GM18907 (cell line): ENCODE results near the gene CHCHD4.

Source experiments
- ATAC-seq: cut with Tn5 transposase; IDR thresholded peaks from one replicate; pipeline ENCODE4 v1.9.1; 2021; ENCODE audit warnings: mild to moderate bottlenecking, moderate library complexity; ENCODE audit not compliant: unreplicated experiment

The CHCHD4 gene

DNA sequence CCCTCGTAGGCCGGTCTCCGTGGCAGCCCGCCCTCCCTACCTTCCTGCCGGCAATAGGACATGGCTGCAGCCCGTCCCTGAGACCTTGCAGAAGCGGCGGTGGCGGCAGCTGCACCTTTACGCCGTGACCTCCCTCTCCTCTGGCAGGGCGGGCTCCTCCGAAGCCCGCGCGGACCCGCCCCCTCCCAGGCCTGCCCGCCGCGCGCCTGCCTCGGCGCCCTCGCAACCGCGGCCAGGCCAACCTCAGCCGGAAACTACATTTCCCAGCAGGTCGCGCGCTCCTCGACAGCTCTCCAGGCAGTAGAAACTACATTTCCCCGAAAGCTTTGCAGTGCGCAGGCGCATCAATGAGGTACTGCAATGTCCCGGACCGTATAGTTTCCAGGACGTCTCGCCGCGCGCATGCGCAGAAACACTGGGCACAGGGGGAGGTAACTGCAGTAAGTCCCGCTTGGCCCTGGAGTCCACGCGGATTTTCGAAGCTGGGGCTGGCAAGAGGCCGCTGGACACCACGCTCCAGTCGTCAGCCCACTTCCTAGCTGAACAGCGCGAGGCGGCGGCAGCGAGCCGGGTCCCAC lies at the start of gene CHCHD4, which contains the start of gene TMEM43:
Gene CHCHD4, minus strand, starts transcription at position 256 of the 578 bp plus-strand sequence. Its CDS starts 194 bp downstream, at position 62.
Gene TMEM43, plus strand, starts transcription at position 438 of the 578 bp plus-strand sequence. CDS start 142 bp downstream, outside the sequence.
- ATAC-seq = peak; percentile 92

GRCh38 chr3:14172496-14172895 lies 47.8 kb upstream of the CHCHD4 start:
- no peak for ATAC-seq

DNA sequence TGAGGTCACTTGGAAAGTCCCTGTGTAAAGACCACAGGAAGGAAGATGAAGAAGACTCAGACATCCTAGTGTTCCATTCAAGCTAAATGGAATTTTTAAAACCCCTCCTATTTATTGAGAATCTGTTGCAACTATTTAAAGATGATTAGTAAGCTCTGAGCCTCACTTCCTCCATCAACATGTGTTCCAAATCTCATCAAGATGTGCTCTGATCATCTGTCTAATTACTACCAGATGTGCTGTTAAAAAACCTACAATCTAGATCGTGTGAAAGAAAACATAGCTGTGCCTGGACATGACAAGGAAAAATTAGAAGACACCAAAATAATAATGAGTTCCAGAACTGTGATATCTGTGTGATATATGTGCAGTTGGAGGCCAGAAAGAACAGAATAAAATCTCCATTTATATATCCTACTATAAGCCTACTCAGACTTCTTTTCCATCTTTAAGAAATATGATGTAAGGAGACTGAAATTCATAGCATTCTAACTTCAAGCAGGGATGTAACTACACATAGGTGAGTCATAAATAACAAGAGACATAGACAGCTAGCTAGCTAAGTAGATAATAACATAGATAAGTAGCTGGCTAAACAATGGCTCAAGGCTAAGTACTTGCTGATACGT lies 46.0 kb upstream of the CHCHD4 start:
- no peak for ATAC-seq

- ATAC-seq = no peak
Measured at GRCh38 chr3:14169871-14170270, 45.2 kb upstream of the CHCHD4 start.

GRCh38 chr3:14169435-14169834 lies 44.8 kb upstream of the CHCHD4 start:
- no peak for ATAC-seq

GRCh38 chr3:14166877-14167603 lies 42.4 kb upstream of the CHCHD4 start:
- ATAC-seq = no peak

GRCh38 chr3:14162178-14162577 lies 37.5 kb upstream of the CHCHD4 start:
- ATAC-seq = no peak

- no peak for ATAC-seq
Measured at GRCh38 chr3:14161282-14161681, 36.6 kb upstream of the CHCHD4 start.

DNA sequence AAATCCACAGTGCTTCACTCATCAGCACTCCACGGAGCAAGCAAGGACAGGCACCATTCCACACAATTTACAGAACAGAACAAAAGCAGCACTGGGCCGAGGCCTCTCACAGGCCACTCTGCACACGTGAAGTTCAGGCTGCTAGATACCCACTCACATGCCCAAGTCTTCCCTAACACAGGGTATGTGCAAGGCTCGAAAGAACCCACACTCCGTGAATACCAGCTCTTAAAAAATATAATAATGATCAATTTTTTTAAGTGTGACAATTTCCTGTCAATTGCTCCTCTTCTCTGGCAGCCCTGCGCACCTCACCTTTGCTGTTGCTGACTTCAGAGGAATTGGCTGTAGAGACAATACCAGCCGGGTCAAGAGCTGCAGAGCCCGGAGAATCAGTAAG lies 34.8 kb upstream of the CHCHD4 start:
- no peak for ATAC-seq

DNA sequence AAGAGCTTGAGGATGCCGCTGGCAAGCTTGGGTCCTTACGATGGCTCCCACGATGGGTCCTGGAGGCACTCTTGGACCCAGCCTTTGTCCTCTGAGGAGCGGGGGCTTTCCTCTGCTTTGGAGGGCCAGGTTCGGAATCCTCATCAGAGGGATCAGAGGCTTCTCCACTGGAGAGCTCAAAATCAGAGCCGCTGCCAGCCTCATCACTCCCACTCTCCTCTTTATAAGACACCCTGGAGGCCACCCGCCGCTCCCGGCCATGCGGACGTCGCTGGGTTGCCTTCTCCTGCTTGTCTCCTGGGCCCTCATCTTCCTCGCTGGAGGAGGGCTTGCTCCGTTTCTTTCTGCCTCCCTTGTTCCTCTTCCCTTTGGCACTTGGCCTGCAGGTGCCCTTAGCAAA lies 33.7 kb upstream of the CHCHD4 start:
- ATAC-seq = no peak

GRCh38 chr3:14157951-14158350 lies 33.3 kb upstream of the CHCHD4 start:
- no peak for ATAC-seq

DNA sequence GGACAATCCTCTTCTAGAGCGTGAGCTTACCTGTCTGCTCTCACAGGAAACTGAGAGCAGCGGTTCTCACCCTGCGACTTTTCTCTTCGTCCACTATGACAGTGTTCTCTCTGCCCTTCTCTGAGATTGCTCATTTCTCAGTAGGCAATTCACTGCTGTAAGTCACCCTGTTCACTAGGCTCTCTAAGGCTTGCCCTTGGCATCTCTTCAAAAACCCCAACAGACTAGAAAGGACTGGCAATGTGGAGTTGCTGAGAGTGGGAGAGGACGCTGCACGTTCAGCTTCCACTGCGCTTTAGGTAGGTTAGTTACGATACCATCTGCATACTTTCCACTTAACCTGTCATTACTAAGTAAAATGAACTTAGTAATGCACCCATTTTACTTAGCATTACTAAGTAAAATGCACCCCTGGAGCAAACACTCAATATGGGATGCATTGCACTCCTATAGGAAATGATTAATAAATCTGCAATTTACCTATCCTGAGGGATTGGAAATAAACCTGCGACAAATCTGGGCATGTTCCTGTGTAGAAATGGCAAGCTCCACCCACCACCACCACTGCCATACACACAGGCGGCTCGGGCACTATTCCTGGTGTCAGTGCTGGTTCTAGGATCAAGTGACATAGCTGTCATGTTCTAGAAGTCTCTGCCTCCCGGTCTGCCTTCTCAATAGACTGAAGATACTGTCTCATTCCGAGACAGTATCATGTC lies 32.3 kb upstream of the CHCHD4 start:
- ATAC-seq = no peak

DNA sequence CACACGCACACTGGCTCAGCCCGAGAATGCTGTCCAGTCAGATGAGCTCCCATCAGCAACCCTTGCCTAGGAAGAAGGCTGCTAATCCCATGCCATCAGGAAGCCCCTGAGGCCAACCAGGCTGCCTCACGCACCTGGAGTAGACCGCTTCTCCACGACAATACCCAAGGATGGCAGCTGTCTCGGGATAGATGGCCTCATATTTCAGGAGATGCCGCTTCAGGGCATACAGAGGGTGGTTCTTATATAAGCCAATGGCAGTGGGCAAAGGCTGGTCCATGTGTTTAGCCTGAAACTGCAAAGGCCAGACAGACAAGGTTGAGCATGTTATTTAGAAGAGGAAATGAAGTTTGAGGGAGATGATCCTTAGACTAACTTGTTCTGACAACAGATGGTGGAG lies 31.5 kb upstream of the CHCHD4 start:
- ATAC-seq = no peak

DNA sequence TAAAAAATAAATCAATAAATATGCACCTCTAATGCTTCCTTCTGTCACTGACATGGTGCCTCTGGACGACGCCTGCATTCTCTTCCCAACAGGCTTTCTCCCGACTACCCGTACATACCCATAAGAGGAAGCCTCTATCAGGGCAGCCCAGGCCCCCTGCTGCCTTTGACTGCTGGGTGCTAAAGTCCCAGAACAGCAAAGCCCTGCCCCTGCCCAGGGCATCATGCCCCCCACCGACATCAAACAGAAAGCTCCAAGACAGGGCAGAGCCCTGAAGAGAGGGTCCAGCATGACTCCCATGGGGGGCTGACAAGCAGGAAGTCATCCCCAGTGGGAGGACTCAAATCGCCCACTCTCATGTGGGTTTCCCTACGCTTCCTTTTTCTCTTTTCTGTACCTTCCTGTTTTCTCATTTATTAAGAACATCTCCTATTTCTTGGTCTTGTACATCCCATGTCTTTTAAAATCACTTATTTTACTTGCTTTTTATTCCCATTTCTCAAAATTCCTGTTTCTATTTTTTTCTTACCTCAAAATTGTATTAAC lies 30.3 kb upstream of the CHCHD4 start:
- ATAC-seq = no peak

DNA sequence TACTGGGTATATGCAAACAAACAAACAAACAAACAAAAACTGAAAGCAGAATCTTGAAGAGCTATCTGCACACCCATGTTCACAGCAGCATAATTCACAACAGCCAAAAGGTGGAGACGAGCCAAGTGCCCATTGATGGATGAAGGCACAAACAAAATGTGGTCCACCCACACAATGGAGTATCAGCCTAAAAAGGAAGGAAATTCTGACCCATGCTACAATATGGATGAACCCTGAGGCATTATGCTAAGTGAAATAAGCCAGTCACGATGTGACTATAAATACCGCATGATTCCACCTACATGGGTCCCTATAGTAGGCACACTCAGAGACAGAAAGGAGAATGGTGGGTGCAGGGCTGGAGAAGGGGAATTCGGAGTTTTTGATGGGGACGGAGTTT lies 29.6 kb upstream of the CHCHD4 start:
- no peak for ATAC-seq

DNA sequence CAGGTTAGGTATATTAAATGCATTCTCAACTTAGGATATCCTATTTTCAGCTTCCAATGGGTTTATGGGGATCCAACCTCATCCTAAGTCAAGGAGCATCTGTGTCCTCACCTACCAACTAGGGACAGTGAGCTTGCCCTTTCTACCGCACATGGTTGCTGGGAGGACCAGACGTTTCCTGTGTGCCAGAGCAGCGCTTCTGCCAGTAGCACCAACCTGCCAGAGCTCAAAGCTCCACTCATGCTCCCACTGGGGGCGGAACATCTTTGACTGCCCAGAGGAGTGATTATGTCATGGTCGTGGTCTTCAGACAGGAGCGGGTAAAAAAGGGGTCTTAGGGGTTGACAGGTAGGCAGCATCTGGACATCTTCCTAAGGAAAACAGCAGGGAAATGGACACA lies 29.0 kb upstream of the CHCHD4 start:
- ATAC-seq = no peak

GRCh38 chr3:14152963-14153355 lies 28.3 kb upstream of the CHCHD4 start:
- ATAC-seq = no peak

- no peak for ATAC-seq
Measured at GRCh38 chr3:14152233-14152962, 27.7 kb upstream of the CHCHD4 start.

DNA sequence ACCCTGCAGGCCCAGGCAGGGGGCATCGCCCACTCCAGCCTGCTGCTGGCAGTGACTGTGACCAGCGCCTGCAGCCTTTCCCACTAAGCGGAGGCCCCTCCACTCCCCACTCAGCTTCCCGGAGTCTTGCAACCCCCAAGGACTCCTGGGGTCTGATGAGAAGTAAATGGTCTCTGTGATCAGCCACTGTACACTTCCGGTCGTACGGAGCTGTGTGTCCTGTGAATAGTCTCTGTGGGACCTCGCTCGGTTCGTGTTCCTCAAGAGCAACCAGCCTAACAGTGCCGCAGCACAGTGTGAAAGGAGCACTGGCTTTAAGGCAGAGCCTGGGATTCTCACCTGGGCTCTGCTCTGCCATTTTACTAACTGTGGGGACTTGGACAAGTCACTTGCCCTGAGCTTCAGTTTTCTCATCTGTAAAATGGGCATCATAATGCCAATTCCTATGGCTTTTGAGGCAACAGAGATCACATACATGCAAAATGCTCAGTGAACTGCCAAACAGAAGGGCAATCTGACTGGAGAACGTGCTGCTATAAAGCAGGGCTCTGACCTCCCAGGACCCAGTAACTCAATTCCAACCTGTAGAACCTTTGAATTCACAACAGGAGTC lies 26.9 kb upstream of the CHCHD4 start:
- ATAC-seq = no peak
